Ishikawa (cell line): Measurements from ENCODE around the gene ZCWPW2.

Source experiments
- CEBPB ChIP-seq: IDR thresholded peaks from 2 replicates; pipeline ENCODE4 v1.6.1; 2012
- CREB1 ChIP-seq: IDR thresholded peaks from 2 replicates; pipeline ENCODE4 v1.6.1; 2012; ENCODE audit warnings: low read depth
- EGR1 ChIP-seq: IDR thresholded peaks from 2 replicates; pipeline ENCODE4 v1.6.1; 2012
- EP300 ChIP-seq: IDR thresholded peaks from 2 replicates; pipeline ENCODE4 v1.6.1; 2012; ENCODE audit warnings: borderline replicate concordance
- FOXM1 ChIP-seq: IDR thresholded peaks from 2 replicates; pipeline ENCODE4 v1.6.1; 2012; ENCODE audit warnings: low read depth, borderline replicate concordance
- NFIC ChIP-seq: IDR thresholded peaks from 2 replicates; pipeline ENCODE4 v1.6.1; 2012
- RAD21 ChIP-seq: IDR thresholded peaks from 2 replicates; pipeline ENCODE4 v1.6.1; 2012; ENCODE audit warnings: low read depth
- TAF1 ChIP-seq: IDR thresholded peaks from 2 replicates; pipeline ENCODE4 v1.6.1; 2012; ENCODE audit warnings: low read depth, mild to moderate bottlenecking
- TCF12 ChIP-seq: IDR thresholded peaks from 2 replicates; pipeline ENCODE4 v1.6.1; 2012; ENCODE audit warnings: low read depth
- TEAD4 ChIP-seq: IDR thresholded peaks from 2 replicates; pipeline ENCODE4 v1.6.1; 2012
- YY1 ChIP-seq: IDR thresholded peaks from 2 replicates; pipeline ENCODE4 v1.6.1; 2012; ENCODE audit warnings: low read depth
- ZBTB7A ChIP-seq: IDR thresholded peaks from 2 replicates; pipeline ENCODE4 v1.6.1; 2012; ENCODE audit warnings: low read depth
- TF ChIP-seq, protein P1 (sequence below): IDR thresholded peaks from 2 replicates; pipeline ENCODE4 v1.6.1; 2012
- TF ChIP-seq, protein P2 (sequence below): IDR thresholded peaks from 2 replicates; pipeline ENCODE4 v1.6.1; 2012; ENCODE audit warnings: low read depth, mild to moderate bottlenecking
- TF ChIP-seq, protein P3 (sequence below): IDR thresholded peaks from 2 replicates; pipeline ENCODE4 v1.6.1; 2012

The ZCWPW2 gene

DNA sequence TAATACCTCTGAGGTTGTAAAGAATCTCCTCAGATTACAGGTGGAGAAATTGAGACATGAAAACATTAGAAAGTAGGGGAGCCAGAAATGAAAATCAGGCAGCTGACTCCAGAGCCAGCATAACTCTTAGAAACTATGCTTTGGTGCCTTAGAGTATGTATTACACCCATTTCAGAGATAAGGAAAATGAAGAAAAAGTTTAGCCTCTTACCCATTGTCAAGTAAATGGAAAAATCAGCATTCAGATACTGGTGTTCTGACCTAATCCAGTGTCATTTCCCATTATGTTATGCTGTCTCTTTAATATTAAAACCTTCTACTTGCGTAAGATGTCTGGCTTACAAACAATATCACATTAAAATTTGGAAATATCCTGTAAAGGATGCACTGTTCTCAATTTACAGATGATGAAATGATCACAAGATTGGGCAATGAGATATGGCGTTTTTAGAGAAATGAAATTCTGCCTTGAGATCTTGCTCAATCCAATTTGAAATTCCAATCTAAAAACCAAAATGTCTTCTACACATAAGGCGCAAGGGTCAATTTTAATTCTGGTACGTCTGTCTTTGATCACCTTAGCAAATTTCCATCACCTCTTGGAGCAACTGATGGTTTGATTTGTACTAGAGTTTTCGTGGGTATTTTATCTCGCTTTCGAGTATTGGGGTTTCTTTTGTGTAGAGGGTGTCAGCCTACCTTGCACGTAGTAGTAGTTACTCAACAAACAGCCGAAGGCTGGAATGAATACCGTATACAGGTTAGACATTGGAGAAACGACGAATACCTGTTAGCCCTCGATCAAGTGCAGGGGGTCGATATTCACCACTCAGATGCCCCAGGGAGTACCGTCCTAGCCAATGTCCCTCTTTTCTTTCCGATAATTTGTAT is 902 bp upstream of the ZCWPW2 start:
- no peak for TF ChIP-seq RAD21
- no peak for TF ChIP-seq CREB1
- TF ChIP-seq TCF12, result no peak
- no peak for TF ChIP-seq FOXM1
- no peak for TF ChIP-seq TAF1
- no peak for TF ChIP-seq EGR1
- TF ChIP-seq, protein P1, sequence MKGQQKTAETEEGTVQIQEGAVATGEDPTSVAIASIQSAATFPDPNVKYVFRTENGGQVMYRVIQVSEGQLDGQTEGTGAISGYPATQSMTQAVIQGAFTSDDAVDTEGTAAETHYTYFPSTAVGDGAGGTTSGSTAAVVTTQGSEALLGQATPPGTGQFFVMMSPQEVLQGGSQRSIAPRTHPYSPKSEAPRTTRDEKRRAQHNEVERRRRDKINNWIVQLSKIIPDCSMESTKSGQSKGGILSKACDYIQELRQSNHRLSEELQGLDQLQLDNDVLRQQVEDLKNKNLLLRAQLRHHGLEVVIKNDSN, result no peak
- TF ChIP-seq ZBTB7A, result no peak

DNA sequence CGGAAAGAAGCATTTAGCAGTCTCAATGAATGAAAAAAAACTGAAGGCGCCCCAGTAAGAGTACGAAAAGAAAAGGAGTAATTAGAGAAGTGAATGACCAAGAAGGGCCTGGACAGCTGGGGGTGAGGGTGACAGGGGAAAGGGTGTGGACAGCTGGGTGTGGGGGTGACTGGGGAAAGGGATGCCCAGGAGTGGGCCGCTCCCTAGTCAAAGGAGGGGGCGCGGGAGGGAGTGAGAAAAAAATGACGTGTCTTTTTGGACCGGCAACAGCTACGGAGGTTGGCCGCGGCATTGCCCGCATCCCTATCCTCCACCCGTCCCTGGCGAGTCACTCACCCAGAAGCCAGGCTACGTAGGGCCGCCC is 274 bp upstream of the ZCWPW2 start:
- TF ChIP-seq CEBPB, result no peak
- TF ChIP-seq ZBTB7A, result no peak
- TF ChIP-seq, protein P2, sequence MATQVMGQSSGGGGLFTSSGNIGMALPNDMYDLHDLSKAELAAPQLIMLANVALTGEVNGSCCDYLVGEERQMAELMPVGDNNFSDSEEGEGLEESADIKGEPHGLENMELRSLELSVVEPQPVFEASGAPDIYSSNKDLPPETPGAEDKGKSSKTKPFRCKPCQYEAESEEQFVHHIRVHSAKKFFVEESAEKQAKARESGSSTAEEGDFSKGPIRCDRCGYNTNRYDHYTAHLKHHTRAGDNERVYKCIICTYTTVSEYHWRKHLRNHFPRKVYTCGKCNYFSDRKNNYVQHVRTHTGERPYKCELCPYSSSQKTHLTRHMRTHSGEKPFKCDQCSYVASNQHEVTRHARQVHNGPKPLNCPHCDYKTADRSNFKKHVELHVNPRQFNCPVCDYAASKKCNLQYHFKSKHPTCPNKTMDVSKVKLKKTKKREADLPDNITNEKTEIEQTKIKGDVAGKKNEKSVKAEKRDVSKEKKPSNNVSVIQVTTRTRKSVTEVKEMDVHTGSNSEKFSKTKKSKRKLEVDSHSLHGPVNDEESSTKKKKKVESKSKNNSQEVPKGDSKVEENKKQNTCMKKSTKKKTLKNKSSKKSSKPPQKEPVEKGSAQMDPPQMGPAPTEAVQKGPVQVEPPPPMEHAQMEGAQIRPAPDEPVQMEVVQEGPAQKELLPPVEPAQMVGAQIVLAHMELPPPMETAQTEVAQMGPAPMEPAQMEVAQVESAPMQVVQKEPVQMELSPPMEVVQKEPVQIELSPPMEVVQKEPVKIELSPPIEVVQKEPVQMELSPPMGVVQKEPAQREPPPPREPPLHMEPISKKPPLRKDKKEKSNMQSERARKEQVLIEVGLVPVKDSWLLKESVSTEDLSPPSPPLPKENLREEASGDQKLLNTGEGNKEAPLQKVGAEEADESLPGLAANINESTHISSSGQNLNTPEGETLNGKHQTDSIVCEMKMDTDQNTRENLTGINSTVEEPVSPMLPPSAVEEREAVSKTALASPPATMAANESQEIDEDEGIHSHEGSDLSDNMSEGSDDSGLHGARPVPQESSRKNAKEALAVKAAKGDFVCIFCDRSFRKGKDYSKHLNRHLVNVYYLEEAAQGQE, result no peak
- no peak for TF ChIP-seq CREB1
- TF ChIP-seq EGR1, result no peak
- TF ChIP-seq, protein P3, sequence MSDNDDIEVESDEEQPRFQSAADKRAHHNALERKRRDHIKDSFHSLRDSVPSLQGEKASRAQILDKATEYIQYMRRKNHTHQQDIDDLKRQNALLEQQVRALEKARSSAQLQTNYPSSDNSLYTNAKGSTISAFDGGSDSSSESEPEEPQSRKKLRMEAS, result no peak
- TF ChIP-seq RAD21, result no peak
- TF ChIP-seq FOXM1, result no peak
- TF ChIP-seq, protein P1, result no peak
- TF ChIP-seq EP300, result no peak
- no peak for TF ChIP-seq TAF1
- TF ChIP-seq TCF12, result no peak

DNA sequence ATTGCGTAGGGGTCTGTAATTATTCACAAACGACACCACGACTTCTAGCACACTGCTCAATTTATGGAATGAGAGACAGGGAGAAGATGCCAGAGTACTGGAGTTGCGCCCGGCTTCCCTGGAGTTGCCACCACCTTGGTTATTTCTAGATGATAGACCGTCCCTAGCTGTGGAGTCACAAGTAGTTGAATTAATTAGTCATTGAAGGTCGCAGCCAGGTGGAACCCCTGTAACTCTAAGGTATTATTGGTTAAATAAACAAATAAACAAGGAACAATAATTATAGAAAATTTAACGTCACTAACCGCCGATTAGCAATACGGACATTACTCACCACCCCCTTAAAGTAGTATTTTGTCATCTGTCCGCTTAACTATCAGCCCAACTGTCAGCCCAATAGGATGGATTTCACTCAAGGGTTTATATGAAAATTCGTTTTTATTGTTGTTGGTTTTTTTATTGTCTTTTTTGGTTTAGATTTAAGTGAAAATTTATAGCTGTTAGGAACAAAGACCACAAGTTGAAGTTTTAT is 1.0 kb downstream of the ZCWPW2 start:
- TF ChIP-seq YY1, result no peak
- TF ChIP-seq, protein P2, result no peak
- TF ChIP-seq TAF1, result no peak
- TF ChIP-seq TCF12, result no peak
- TF ChIP-seq NFIC, result no peak
- TF ChIP-seq ZBTB7A, result no peak
- TF ChIP-seq, protein P1, result no peak
- TF ChIP-seq, protein P3, result no peak
- no peak for TF ChIP-seq CEBPB
- no peak for TF ChIP-seq RAD21
- TF ChIP-seq TEAD4, result no peak
- no peak for TF ChIP-seq EP300
- TF ChIP-seq FOXM1, result no peak
- no peak for TF ChIP-seq CREB1
- no peak for TF ChIP-seq EGR1

DNA sequence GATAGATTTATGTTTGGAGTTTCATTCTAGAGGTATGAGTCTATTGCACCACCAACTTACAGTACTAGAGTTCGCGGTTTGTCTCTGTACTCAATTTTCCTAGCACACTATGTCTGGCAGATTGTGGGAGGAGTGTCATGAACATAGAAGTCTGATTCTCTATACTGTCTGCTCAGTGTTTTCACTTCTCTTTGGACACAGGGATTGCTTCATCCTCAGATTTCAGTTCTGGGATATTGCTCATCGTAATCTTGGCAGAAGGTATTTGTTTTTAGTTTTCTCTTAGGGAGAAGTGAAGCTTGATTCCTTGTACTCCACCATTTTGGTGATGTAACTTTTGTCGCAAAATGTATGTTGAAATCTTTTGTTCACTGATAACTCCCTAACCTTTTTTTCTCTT is 27.9 kb downstream of the ZCWPW2 start:
- TF ChIP-seq TCF12, result no peak

DNA sequence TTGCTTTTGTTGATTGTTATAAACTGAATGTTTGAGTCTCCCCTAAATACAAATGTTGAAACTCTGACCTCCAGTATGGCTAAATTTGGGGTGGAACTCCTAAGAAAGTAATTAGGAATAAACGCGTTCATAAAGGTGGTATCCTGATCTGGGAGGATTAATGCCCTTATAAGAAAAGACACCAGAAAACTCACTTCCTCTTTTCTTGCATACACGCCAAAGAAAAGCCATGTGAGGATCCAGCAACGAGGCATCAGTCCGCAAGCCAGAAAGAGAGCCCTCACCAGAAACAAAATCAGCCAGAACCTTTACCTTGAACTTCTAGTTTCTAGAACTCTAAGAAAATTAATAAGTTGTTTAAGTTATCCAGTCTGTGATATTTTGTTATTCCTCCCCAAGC is 37.5 kb downstream of the ZCWPW2 start:
- TF ChIP-seq RAD21 (no peak), CREB1 (no peak), YY1 (no peak), EP300 (no peak), TEAD4 (no peak), TCF12 (no peak), FOXM1 (no peak), NFIC (no peak)
- TF ChIP-seq, protein P2, result no peak
- TF ChIP-seq, protein P3, result no peak
